ENCODE results near the gene ALDH3A1.

The ALDH3A1 gene

GRCh38 chr17:19702217-19702641 lies 45.9 kb downstream of the ALDH3A1 start:
- no peak for DNase-seq
